HPDE6-E6E7 (cell line): Measurements from ENCODE around the gene BTLA.
"Not testable (repeated sequence)": the region's sequence is repeated elsewhere in the genome, so short reads cannot be mapped to it uniquely, and the experiment has no call there.

Source experiments
- DNase-seq: peaks from one replicate; pipeline ENCODE4 v3.0.0; 2011; ENCODE audit warnings: missing footprints; ENCODE audit errors: extremely low spot score

BTLA gene

DNA sequence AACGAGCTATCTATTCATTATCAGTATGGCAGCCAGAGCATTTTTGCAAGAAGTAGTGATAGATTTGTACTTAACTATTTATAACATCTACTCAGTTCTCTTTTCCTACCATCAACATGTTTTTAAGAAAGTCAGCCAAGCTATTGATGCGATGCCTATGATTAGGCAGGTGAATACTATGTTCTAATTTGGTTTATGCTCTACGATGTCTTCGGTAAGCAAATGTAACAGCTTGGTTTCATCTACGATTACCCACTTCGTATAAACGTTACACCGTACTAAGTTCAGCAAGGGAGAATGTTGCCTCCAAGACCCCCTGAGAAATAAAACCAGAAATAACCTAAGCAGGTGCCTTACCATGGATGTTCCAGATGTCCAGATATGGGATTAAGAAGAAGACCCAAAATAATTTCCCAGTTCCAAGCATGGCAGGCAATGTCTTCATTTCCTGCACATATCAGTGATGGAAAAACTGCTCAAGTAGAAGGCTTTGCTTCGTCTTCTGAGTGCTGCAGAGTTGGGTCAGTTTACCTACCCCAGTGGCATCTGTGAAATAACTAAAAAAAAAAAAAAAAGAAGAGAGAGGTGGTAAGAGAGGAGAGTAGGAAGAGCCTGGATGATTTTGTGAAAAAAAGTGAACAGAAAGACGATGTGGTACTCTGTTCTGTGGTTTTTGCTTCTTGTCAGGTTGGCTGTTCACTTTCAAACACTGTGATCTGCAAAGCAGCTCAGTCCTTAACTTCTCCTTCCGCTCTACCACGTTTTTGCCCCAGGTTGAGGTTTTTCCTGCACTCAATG is at the start of gene BTLA:
Gene BTLA (minus strand): TSS at position 559 of the 798 bp plus-strand sequence. CDS start 114 bp downstream, at position 445.
- no peak for DNase-seq

DNA sequence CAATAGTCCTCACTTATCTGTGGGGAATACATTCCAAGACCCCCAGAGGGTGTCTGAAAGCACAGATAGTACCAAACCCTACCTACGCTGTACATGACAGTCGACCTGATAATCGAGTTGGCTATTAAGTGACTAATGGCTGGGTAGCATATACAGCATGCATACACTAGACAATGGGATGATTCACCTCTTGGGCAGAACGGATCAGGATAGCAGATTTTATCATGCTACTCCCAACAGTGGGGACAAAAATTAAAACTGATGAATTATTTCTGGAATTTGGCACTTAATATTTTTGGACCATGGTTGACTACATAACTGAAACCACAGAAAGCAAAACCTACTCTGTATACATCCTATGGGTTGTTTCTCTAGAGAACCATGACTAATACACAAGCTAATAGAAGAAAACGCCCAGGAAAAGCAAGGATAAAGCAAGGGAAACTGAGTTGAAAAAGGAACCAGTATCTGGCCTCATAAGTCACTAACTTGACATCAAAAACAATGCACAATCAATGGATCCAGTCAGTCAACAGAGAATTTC is 47.0 kb upstream of the BTLA start:
- DNase-seq = peak; percentile 29

- no peak for DNase-seq
These were observed 40.8 kb upstream of the BTLA start for GRCh38 chr3:112539825-112540650.

DNA sequence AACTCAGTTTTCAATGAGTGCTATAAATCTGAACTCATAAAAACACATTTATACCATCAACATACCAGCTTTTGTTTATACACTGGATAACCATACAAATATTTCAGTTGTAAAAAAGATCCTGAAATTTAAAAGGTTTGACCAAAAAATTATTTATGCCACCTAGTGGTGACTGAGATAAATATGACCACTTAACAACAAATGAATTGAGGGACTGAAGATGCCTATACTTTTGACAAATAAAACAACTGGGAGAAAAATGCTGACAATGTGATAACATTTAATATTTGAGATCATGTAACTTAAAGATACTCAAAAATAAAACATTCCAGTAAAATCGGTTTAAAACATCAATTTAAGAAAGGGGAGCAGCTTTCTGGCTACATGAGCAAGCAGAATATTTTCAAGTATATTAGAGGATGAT is 32.1 kb upstream of the BTLA start:
- DNase-seq = peak; percentile 14

DNA sequence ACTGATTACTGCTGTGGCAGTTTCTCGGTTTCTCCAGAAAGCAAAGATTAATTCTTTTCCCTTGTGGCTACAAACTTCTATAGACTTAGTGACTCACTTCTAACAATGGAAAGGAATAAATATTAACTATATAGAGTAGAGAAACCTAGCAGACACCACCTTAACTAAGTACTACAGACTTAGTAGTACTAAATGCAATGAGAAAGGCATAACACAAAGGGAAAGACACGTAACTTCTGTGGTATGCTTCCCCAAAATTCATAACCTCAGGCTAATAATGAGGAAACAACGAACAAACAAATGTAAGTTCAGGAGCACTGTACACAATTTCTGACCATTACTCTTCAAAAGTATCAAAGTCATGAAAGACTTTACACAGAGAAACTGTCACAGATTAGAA is 31.3 kb upstream of the BTLA start:
- DNase-seq = peak; percentile 9

GRCh38 chr3:112524127-112524526 is 24.9 kb upstream of the BTLA start:
- not testable (repeated sequence) for DNase-seq

- peak; percentile 43 for DNase-seq
These were observed 20.2 kb upstream of the BTLA start for GRCh38 chr3:112519424-112520001.

- DNase-seq = not testable (repeated sequence)
These were observed 19.7 kb upstream of the BTLA start for GRCh38 chr3:112518970-112519369.

- no peak for DNase-seq
These were observed 15.4 kb upstream of the BTLA start for GRCh38 chr3:112514527-112515128.

GRCh38 chr3:112512320-112512719 is 13.0 kb upstream of the BTLA start:
- DNase-seq = no peak

DNA sequence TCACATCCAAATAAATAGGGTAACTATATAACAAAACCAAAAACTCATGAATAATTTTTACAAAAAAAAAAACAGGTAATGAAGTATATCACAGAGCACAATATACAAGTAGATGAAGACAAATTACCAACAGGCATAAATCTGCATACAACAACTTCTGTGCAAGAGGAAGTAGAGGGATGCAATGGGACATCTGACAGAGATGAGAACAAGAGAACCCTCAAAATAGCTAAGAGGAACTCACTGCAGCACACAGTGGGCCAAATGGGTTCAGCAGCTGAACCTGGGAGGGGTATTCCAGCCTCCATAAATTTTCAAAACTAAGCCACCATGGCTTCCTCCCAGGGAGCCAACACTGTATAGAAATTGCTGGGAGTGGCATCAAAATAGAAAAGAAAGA is 9.6 kb upstream of the BTLA start:
- DNase-seq = no peak

GRCh38 chr3:112508261-112508660 is 9.0 kb upstream of the BTLA start:
- DNase-seq = no peak

- no peak for DNase-seq
These were observed 6.6 kb upstream of the BTLA start for GRCh38 chr3:112505907-112506306.

DNA sequence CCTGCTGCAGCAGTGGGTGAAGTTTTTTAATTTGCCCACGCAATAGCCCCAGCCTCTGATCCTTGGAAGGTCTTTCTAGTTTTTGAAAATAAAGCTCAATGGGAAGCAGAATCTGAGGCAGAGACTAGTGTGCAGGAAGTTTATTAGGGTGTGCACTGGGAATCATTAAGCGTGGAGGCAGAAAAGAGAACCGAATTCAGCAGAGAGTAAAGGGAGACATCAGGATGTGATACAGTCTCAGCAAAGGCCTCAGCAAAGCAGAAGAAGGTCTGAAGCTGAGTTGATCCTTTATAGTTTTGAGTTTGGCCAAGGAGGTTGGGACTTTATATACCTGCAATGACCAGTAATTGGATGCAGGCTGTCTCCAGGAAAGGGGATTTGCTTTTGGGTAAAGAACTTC is 4.9 kb upstream of the BTLA start:
- DNase-seq = no peak

DNA sequence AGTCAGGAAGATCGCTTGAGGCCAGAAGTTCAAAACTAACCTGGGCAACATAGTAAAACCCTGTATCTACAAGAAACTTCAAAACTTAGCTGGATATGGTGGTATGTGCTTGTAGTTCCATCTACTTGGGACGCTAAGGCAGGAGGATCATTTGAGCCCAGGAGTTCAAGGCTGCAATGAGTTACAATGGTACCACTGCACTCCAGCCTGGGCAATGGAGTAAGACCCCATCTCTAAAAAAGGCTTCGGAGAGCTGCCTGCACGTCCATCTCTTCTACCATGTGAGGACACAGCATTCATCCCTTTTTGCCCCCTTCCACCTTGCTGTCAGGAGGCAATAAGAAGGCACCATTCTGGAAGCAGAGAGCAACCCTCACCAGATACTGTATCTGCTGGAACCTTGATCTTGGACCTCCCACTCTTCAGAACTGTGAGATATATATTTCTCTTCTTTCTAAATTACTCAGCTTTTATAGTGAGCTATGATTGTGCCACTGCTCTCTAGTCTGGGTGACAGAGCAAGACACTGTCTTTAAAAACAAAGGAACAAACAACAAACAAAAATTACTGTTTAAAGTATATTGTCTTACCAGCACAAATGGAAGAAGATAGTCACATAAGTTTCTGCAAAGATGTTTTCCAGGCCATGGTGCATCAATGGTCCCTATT is 4.2 kb upstream of the BTLA start:
- DNase-seq = no peak

DNA sequence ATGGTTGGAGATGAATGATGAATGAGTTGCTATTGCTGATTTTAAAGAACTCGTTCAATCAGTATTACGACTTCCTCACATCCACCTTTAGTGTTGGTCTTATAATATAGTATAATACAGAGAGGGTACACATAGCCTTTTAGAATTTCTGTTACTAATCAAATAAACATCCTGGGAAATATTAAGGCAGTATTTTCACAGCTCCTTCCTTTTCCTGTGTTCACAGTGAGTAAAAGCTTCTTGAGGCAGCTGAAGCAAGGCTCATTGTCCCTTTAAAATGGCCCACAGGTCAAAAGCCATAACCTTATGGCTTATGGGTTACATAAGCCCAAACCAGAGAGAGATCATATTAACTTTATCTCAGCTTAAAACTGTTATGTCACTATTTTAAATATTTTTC is 1.3 kb upstream of the BTLA start:
- no peak for DNase-seq

GRCh38 chr3:112497897-112498548 is 1.2 kb downstream of the BTLA start:
- DNase-seq = no peak

- DNase-seq = no peak
These were observed 2.8 kb downstream of the BTLA start for GRCh38 chr3:112496366-112497067.

DNA sequence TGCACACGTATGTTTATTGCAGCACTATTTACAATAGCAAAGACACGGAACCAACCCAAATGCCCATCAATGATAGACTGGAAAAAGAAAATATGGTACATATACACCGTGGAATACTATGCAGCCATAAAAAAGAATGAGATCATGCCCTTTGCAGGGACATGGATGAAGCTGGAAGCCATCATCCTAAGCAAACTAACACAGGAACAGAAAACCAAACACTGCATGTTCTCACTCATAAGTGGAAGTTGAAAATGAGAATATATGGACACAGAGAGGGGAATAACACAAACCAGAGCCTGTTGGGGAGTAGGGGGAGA is 4.9 kb downstream of the BTLA start:
- not testable (repeated sequence) for DNase-seq

DNA sequence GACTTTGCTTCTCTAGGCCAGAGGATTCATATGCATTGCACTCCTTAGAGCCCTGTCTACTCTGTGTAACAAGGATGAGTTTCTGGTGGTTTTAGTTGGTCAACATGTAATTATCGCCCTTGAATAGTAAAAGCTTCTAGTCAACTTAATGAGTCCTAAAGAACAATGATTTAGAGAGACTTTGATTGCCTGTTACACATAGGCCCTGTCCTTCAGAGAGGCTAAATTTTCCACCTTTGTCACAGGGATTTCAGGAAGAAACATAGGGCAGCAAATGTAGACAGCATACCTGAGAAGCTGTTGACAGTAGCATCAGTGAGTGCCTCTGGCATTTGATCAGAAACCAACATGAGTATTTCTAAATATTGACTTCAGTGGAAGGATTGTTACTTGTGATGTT is 7.1 kb downstream of the BTLA start:
- no peak for DNase-seq
